ENCODE data around the gene PES1. TPM values are rescaled to one million over a fixed set of nuclear protein-coding genes. Genes with fewer than 3 reads are reported as not detected.
"Not testable (repeated sequence)": the region's sequence is repeated elsewhere in the genome, so short reads cannot be mapped to it uniquely, and the experiment has no call there.

PES1 gene
- polyA plus RNA-seq, 1 donor, result 58.6 TPM

DNA sequence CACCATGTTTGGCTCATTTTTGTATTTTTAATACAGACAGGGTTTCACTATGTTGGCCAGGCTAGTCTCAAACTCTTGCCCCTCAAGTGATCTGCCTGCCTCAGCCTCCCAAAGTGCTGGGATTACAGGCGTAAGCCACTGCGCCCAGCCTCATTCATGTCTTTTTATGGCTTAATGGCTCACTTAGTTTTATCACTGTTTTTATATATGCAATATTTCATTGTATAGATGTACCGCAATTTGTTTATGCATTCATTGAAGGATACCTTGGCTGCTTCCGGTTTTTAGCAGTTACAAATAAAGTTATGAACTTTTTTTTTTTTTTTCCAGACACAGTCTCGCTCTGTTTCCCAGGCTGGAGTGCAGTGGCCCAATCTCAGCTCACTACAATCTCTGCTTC lies 9.8 kb upstream of the PES1 start:
- H3K27me3 ChIP-seq (ENCODE audit: control insufficient read depth, insufficient read depth, low read length), result no peaks in the 10 kb centered on the region
- no peaks in the 10 kb centered on the region for H3K36me3 ChIP-seq (ENCODE audit: control insufficient read depth, insufficient read depth, low read length)
- no peaks in the 10 kb centered on the region for H3K9me3 ChIP-seq (ENCODE audit: control insufficient read depth, low read depth, low read length)
- no peak overlapping the region for H3K27ac ChIP-seq (ENCODE audit: low read length)
- no peak for DNase-seq
- peaks cover 5% of the 10 kb centered on the region for H3K4me1 ChIP-seq (ENCODE audit: control insufficient read depth, insufficient read depth, low read length)
- H3K4me3 ChIP-seq (ENCODE audit: low read length), result no peak overlapping the region
- WGBS (ENCODE audit: insufficient coverage, low lambda C conversion rate), result 88% methylated on average over 2 of the region's 5 CpGs

DNA sequence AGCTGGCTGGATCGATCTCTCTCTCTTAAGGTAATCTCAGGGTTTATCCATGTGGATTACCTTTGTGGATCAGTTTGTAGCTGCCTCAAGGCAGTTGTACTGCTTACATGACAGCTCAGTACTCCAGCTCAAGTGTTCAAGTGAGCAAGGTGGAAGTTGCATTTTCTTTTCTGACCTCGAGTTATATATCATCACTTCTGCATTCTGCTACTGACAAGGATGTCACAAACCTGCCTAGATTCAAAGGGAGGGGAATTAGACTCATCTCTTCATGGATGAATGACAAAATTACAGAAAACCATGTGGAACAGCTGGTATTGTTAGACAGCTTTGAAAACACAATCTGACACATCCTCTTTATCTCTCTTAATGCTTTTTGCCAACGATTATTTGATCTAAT lies 9.2 kb upstream of the PES1 start:
- 100% methylated on average over 1 of the region's 3 CpGs for WGBS (ENCODE audit: insufficient coverage, low lambda C conversion rate)
- Histone ChIP-seq H3K27me3 (ENCODE audit: control insufficient read depth, insufficient read depth, low read length) (no peaks in the 10 kb centered on the region), H3K36me3 (ENCODE audit: control insufficient read depth, insufficient read depth, low read length) (no peaks in the 10 kb centered on the region), H3K27ac (ENCODE audit: low read length) (no peak overlapping the region), H3K4me1 (ENCODE audit: control insufficient read depth, insufficient read depth, low read length) (peaks cover 3% of the 10 kb centered on the region), H3K9me3 (ENCODE audit: control insufficient read depth, low read depth, low read length) (no peaks in the 10 kb centered on the region), H3K4me3 (ENCODE audit: low read length) (no peak overlapping the region)
- no peak for DNase-seq

GRCh38 chr22:30598986-30599385 lies 7.3 kb upstream of the PES1 start:
- 57% methylated on average over 1 of the region's 3 CpGs for WGBS (ENCODE audit: insufficient coverage, low lambda C conversion rate)
- H3K9me3 ChIP-seq (ENCODE audit: control insufficient read depth, low read depth, low read length), result no peaks in the 10 kb centered on the region

DNA sequence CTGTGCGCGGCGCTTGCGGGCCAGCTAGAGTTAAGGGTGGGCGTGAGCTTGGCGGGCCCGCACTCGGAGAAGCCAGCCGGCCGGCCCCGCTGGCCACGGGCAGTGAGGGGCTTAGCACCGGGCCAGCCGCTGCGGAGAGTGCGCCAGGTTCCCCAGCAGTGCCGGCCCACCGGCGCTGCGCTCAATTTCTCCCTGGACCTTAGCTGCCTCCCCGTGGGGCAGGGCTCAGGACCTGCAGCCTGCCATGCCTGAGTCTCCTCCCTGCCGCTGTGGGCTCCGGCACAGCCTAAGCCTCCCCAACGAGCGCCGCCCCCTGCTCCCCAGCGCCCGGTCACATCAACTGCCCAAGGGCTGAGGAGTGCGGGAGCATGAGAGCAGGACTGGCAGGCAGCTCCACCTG lies 5.2 kb upstream of the PES1 start:
- no peak overlapping the region for H3K27ac ChIP-seq (ENCODE audit: low read length)
- peaks cover 3% of the 10 kb centered on the region for H3K4me1 ChIP-seq (ENCODE audit: control insufficient read depth, insufficient read depth, low read length)
- no peak for DNase-seq
- no CpG with 5 or more reads among the region's 29 CpGs for WGBS (ENCODE audit: insufficient coverage, low lambda C conversion rate)
- no peaks in the 10 kb centered on the region for H3K9me3 ChIP-seq (ENCODE audit: control insufficient read depth, low read depth, low read length)
- H3K27me3 ChIP-seq (ENCODE audit: control insufficient read depth, insufficient read depth, low read length), result peaks cover 3% of the 10 kb centered on the region
- no peaks in the 10 kb centered on the region for H3K36me3 ChIP-seq (ENCODE audit: control insufficient read depth, insufficient read depth, low read length)
- no peak overlapping the region for H3K4me3 ChIP-seq (ENCODE audit: low read length)

More at GRCh38 chr22:30598986-30599385, 7.3 kb upstream of the PES1 start:
- Histone ChIP-seq H3K36me3 (ENCODE audit: control insufficient read depth, insufficient read depth, low read length) (no peaks in the 10 kb centered on the region), H3K4me3 (ENCODE audit: low read length) (no peak overlapping the region), H3K27me3 (ENCODE audit: control insufficient read depth, insufficient read depth, low read length) (peaks cover 3% of the 10 kb centered on the region), H3K27ac (ENCODE audit: low read length) (no peak overlapping the region), H3K4me1 (ENCODE audit: control insufficient read depth, insufficient read depth, low read length) (no peaks in the 10 kb centered on the region)
- no peak for DNase-seq

DNA sequence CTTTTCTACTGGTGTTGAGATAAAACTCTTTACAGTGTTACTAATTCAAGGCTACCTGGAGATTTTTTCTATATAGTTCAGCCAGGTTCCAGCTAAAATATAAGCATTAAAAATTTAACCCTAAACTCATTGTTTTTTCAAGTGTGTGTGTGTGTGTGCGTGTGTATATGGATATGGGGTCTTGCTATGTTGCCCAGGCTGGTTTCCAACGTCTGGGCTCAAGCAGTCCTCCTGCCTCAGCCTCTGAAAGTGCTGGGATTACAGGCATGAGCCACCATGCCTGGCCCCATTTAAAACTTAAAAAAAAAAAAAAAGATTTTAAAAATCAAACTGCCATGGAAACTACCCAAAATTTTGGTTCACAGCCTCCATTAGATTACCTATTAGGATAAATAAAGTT lies 4.5 kb upstream of the PES1 start:
- Histone ChIP-seq H3K27me3 (ENCODE audit: control insufficient read depth, insufficient read depth, low read length) (peaks cover 3% of the 10 kb centered on the region), H3K36me3 (ENCODE audit: control insufficient read depth, insufficient read depth, low read length) (no peaks in the 10 kb centered on the region), H3K4me3 (ENCODE audit: low read length) (no peak overlapping the region), H3K27ac (ENCODE audit: low read length) (no peak overlapping the region), H3K9me3 (ENCODE audit: control insufficient read depth, low read depth, low read length) (no peaks in the 10 kb centered on the region), H3K4me1 (ENCODE audit: control insufficient read depth, insufficient read depth, low read length) (peaks cover 3% of the 10 kb centered on the region)
- DNase-seq, result no peak
- WGBS (ENCODE audit: insufficient coverage, low lambda C conversion rate), result no CpG with 5 or more reads among the region's 2 CpGs

GRCh38 chr22:30592360-30592713 lies 627 bp upstream of the PES1 start:
- WGBS (ENCODE audit: insufficient coverage, low lambda C conversion rate), result no CpG with 5 or more reads among the region's 18 CpGs
- H3K9me3 ChIP-seq (ENCODE audit: control insufficient read depth, low read depth, low read length); H3K27me3 ChIP-seq (ENCODE audit: control insufficient read depth, insufficient read depth, low read length); DNase-seq; H3K27ac ChIP-seq (ENCODE audit: low read length); H3K4me1 ChIP-seq (ENCODE audit: control insufficient read depth, insufficient read depth, low read length): not testable (repeated sequence)
- H3K36me3 ChIP-seq (ENCODE audit: control insufficient read depth, insufficient read depth, low read length), result peaks cover 22% of the 10 kb centered on the region
- peak overlapping the region; percentile 24 for H3K4me3 ChIP-seq (ENCODE audit: low read length)

GRCh38 chr22:30591191-30591587 lies 521 bp downstream of the PES1 start:
- Histone ChIP-seq H3K4me1 (ENCODE audit: control insufficient read depth, insufficient read depth, low read length) (peaks cover 3% of the 10 kb centered on the region), H3K9me3 (ENCODE audit: control insufficient read depth, low read depth, low read length) (no peaks in the 10 kb centered on the region), H3K36me3 (ENCODE audit: control insufficient read depth, insufficient read depth, low read length) (peaks cover 33% of the 10 kb centered on the region), H3K4me3 (ENCODE audit: low read length) (peak overlapping the region; percentile 84), H3K27me3 (ENCODE audit: control insufficient read depth, insufficient read depth, low read length) (peaks cover 3% of the 10 kb centered on the region), H3K27ac (ENCODE audit: low read length) (peak overlapping the region; percentile 67)
- DNase-seq, result no peak
- WGBS (ENCODE audit: insufficient coverage, low lambda C conversion rate), result no CpG with 5 or more reads among the region's 14 CpGs

DNA sequence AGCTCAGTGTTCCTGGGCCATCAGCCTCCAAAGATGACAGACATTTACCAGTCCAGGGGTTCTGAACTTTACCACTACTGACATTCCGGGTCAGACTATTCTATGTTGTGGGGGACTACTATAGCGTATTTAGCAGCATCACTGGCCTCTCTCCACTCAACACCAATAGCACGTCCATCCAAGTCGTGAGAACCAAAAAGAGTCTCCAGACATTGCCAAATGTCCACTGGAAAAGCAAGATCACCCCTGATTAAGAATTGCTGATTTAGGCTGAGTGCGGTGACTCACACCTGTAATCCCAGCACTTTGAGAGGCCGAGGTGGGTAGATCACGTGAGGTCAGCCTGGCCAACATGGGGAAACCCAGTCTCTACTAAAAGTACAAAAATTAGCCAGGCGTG lies 5.3 kb downstream of the PES1 start:
- no peaks in the 10 kb centered on the region for H3K4me1 ChIP-seq (ENCODE audit: control insufficient read depth, insufficient read depth, low read length)
- no peaks in the 10 kb centered on the region for H3K27me3 ChIP-seq (ENCODE audit: control insufficient read depth, insufficient read depth, low read length)
- peaks cover 79% of the 10 kb centered on the region for H3K36me3 ChIP-seq (ENCODE audit: control insufficient read depth, insufficient read depth, low read length)
- no peak for DNase-seq
- H3K4me3 ChIP-seq (ENCODE audit: low read length), result no peak overlapping the region
- H3K27ac ChIP-seq (ENCODE audit: low read length), result no peak overlapping the region
- WGBS (ENCODE audit: insufficient coverage, low lambda C conversion rate), result no CpG with 5 or more reads among the region's 8 CpGs
- H3K9me3 ChIP-seq (ENCODE audit: control insufficient read depth, low read depth, low read length), result no peaks in the 10 kb centered on the region

GRCh38 chr22:30584441-30584840 lies 7.3 kb downstream of the PES1 start:
- Histone ChIP-seq H3K27me3 (ENCODE audit: control insufficient read depth, insufficient read depth, low read length) (no peaks in the 10 kb centered on the region), H3K27ac (ENCODE audit: low read length) (no peak overlapping the region), H3K9me3 (ENCODE audit: control insufficient read depth, low read depth, low read length) (no peaks in the 10 kb centered on the region), H3K36me3 (ENCODE audit: control insufficient read depth, insufficient read depth, low read length) (peaks cover 98% of the 10 kb centered on the region), H3K4me3 (ENCODE audit: low read length) (no peak overlapping the region), H3K4me1 (ENCODE audit: control insufficient read depth, insufficient read depth, low read length) (no peaks in the 10 kb centered on the region)
- no peak for DNase-seq
- WGBS (ENCODE audit: insufficient coverage, low lambda C conversion rate), result no CpG with 5 or more reads among the region's 15 CpGs

GRCh38 chr22:30582788-30583545 lies 8.7 kb downstream of the PES1 start:
- no peaks in the 10 kb centered on the region for H3K27me3 ChIP-seq (ENCODE audit: control insufficient read depth, insufficient read depth, low read length)
- peaks cover 98% of the 10 kb centered on the region for H3K36me3 ChIP-seq (ENCODE audit: control insufficient read depth, insufficient read depth, low read length)
- WGBS (ENCODE audit: insufficient coverage, low lambda C conversion rate), result no CpG with 5 or more reads among the region's 13 CpGs
- no peaks in the 10 kb centered on the region for H3K4me1 ChIP-seq (ENCODE audit: control insufficient read depth, insufficient read depth, low read length)
- H3K4me3 ChIP-seq (ENCODE audit: low read length), result no peak overlapping the region
- no peak overlapping the region for H3K27ac ChIP-seq (ENCODE audit: low read length)
- DNase-seq, result no peak
- no peaks in the 10 kb centered on the region for H3K9me3 ChIP-seq (ENCODE audit: control insufficient read depth, low read depth, low read length)

- Histone ChIP-seq H3K27me3 (ENCODE audit: control insufficient read depth, insufficient read depth, low read length) (no peaks in the 10 kb centered on the region), H3K4me3 (ENCODE audit: low read length) (no peak overlapping the region), H3K9me3 (ENCODE audit: control insufficient read depth, low read depth, low read length) (no peaks in the 10 kb centered on the region), H3K4me1 (ENCODE audit: control insufficient read depth, insufficient read depth, low read length) (no peaks in the 10 kb centered on the region), H3K27ac (ENCODE audit: low read length) (no peak overlapping the region), H3K36me3 (ENCODE audit: control insufficient read depth, insufficient read depth, low read length) (peaks cover 98% of the 10 kb centered on the region)
- DNase-seq, result no peak
- WGBS (ENCODE audit: insufficient coverage, low lambda C conversion rate), result no CpG with 5 or more reads among the region's 6 CpGs
These were observed 9.7 kb downstream of the PES1 start for GRCh38 chr22:30582051-30582450.

All from large intestine (tissue), 3 donors.